CD8-positive, alpha-beta memory T cell (primary cell): ENCODE results near the gene SORCS2. TPM values are rescaled to one million over a fixed set of nuclear protein-coding genes. Genes with fewer than 3 reads are reported as not detected.

Source experiments
- CTCF ChIA-PET: fragments of 350-600 bp; sonication (Branson Sonifier 250); formaldehyde crosslinking; loops from one replicate; lab custom pipeline; 2021; ENCODE audit warnings: antibody characterized with exemption; lab: Charles Lee
- POLR2A ChIA-PET: fragments of 350-600 bp; sonication (Branson Sonifier 250); formaldehyde crosslinking; loops from one replicate; lab custom pipeline; 2021; ENCODE audit warnings: antibody characterized with exemption; lab: Charles Lee
- DNase-seq, 5 donors: peaks; one replicate each; pipeline versions ENCODE4 v3.0.0 to v3.0.0-alpha.2; 2020 to 2022; ENCODE audit warnings: mixed read lengths in 1 of 5
- H3K27ac ChIP-seq: one replicate; pipeline ENCODE4 v1.7.0; 2013; ENCODE audit warnings: low read depth, mild to moderate bottlenecking, low read length, moderate library complexity
- H3K27me3 ChIP-seq: 2 replicates; pipeline ENCODE4 v1.7.0; 2013; ENCODE audit warnings: low read length, mild to moderate bottlenecking; ENCODE audit not compliant: insufficient read depth, poor library complexity, severe bottlenecking
- H3K36me3 ChIP-seq: 2 replicates; pipeline ENCODE4 v1.7.0; 2013; ENCODE audit warnings: mild to moderate bottlenecking, low read length, moderate library complexity; ENCODE audit not compliant: insufficient read depth
- H3K4me1 ChIP-seq: 2 replicates; pipeline ENCODE4 v1.7.0; 2013; ENCODE audit warnings: mild to moderate bottlenecking, low read length, moderate library complexity; ENCODE audit not compliant: insufficient read depth
- H3K4me3 ChIP-seq: 2 replicates; pipeline ENCODE4 v1.7.0; 2013; ENCODE audit warnings: mild to moderate bottlenecking, low read length
- H3K9me3 ChIP-seq: 2 replicates; pipeline ENCODE4 v1.7.0; 2013; ENCODE audit warnings: mild to moderate bottlenecking, low read length
- H3K27ac Mint-ChIP-seq, 8 donors: one replicate each; pipeline ENCODE4 v1.8.0; 2020 to 2021; ENCODE audit warnings: mixed read lengths in 8 of 8, mild to moderate bottlenecking in 6 of 8, inconsistent platforms in 3 of 8, moderate library complexity in 3 of 8
- H3K27me3 Mint-ChIP-seq, 2 donors: one replicate each; pipeline ENCODE4 v1.8.0; 2020 to 2021; ENCODE audit warnings: mixed read lengths in 2 of 2, mild to moderate bottlenecking in 1 of 2, moderate library complexity in 1 of 2
- H3K36me3 Mint-ChIP-seq, 3 donors: one replicate each; pipeline ENCODE4 v1.8.0; 2020 to 2021; ENCODE audit warnings: mixed read lengths in 3 of 3, inconsistent platforms in 1 of 3, mild to moderate bottlenecking in 1 of 3
- H3K4me1 Mint-ChIP-seq, 3 donors: one replicate each; pipeline ENCODE4 v1.8.0; 2020 to 2021; ENCODE audit warnings: mixed read lengths in 3 of 3, inconsistent platforms in 1 of 3, mild to moderate bottlenecking in 1 of 3
- H3K4me3 Mint-ChIP-seq, 7 donors: one replicate each; pipeline ENCODE4 v1.8.0; 2020 to 2021; ENCODE audit warnings: mixed read lengths in 7 of 7, mild to moderate bottlenecking in 6 of 7, moderate library complexity in 4 of 7, inconsistent platforms in 2 of 7
- H3K9me3 Mint-ChIP-seq, 5 donors: one replicate each; pipeline ENCODE4 v1.8.0; 2020 to 2022; ENCODE audit warnings: mixed read lengths in 5 of 5, mild to moderate bottlenecking in 3 of 5, moderate library complexity in 2 of 5, inconsistent platforms in 1 of 5
- polyA plus RNA-seq: library from polyadenylated mRNA; unstranded; fragments of 300-500 nt; fragmentation: Illumina TruSeq; gene quantifications from one replicate; pipeline ENCODE4 v1.2.3, GENCODE V29; 2021
- total RNA-seq, 2 experiments: library from RNA; stranded (reverse); gene quantifications; one replicate each; pipeline ENCODE4 v1.2.3, GENCODE V29; 2021

SORCS2 gene
- total and polyA plus RNA-seq, 3 experiments from 2014 or later = not detected

- H3K4me1 Mint-ChIP-seq = no peaks in the 10 kb centered on the region
- Histone ChIP-seq H3K27ac (no peak overlapping the region), H3K9me3 (no peaks in the 10 kb centered on the region), H3K27me3 (no peaks in the 10 kb centered on the region), H3K4me3 (no peak overlapping the region), H3K36me3 (no peaks in the 10 kb centered on the region), H3K4me1 (no peaks in the 10 kb centered on the region)
- no peaks in the 10 kb centered on the region for H3K9me3 Mint-ChIP-seq
- no peak overlapping the region for H3K27ac Mint-ChIP-seq
- DNase-seq = no peak
- CTCF ChIA-PET = no interaction called here
- POLR2A ChIA-PET = no interaction called here
- H3K36me3 Mint-ChIP-seq = no peaks in the 10 kb centered on the region
- no peak overlapping the region for H3K4me3 Mint-ChIP-seq
- peaks cover 0 to 3% of the 10 kb centered on the region in 2 donors for H3K27me3 Mint-ChIP-seq
Measured at GRCh38 chr4:7428261-7429068, 236.1 kb downstream of the SORCS2 start.

- POLR2A ChIA-PET = no interaction called here
- H3K27me3 Mint-ChIP-seq = peaks cover 0 to 3% of the 10 kb centered on the region in 2 donors
- no peaks in the 10 kb centered on the region for H3K9me3 ChIP-seq
- no peaks in the 10 kb centered on the region for H3K4me1 Mint-ChIP-seq
- no peak overlapping the region for H3K27ac ChIP-seq
- H3K27ac Mint-ChIP-seq = no peak overlapping the region
- DNase-seq = peak in 1 of 5 donors; percentile 7
- no peak overlapping the region for H3K4me3 ChIP-seq
- no peaks in the 10 kb centered on the region for H3K27me3 ChIP-seq
- H3K4me3 Mint-ChIP-seq = no peak overlapping the region
- no peaks in the 10 kb centered on the region for H3K36me3 ChIP-seq
- no peaks in the 10 kb centered on the region for H3K36me3 Mint-ChIP-seq
- H3K4me1 ChIP-seq = no peaks in the 10 kb centered on the region
- no peaks in the 10 kb centered on the region for H3K9me3 Mint-ChIP-seq
- CTCF ChIA-PET = no interaction called here
Measured at GRCh38 chr4:7429069-7429416, 236.7 kb downstream of the SORCS2 start.

GRCh38 chr4:7429601-7430078 is 237.3 kb downstream of the SORCS2 start:
- peak in 1 of 5 donors; percentile 16 for DNase-seq

GRCh38 chr4:7430368-7430964 is 238.1 kb downstream of the SORCS2 start:
- Histone ChIP-seq H3K36me3 (no peaks in the 10 kb centered on the region), H3K4me1 (no peaks in the 10 kb centered on the region), H3K27ac (no peak overlapping the region), H3K4me3 (no peak overlapping the region), H3K9me3 (no peaks in the 10 kb centered on the region), H3K27me3 (no peaks in the 10 kb centered on the region)
- Mint-ChIP-seq H3K4me1 (no peaks in the 10 kb centered on the region), H3K27ac (no peak overlapping the region), H3K9me3 (no peaks in the 10 kb centered on the region), H3K4me3 (no peak overlapping the region), H3K36me3 (no peaks in the 10 kb centered on the region), H3K27me3 (peaks cover 0 to 3% of the 10 kb centered on the region in 2 donors)
- ChIA-PET POLR2A (no interaction called here), CTCF (no interaction called here)
- peak in 1 of 5 donors; percentile 18 for DNase-seq

More at GRCh38 chr4:7429601-7430078, 237.3 kb downstream of the SORCS2 start:
- Mint-ChIP-seq H3K9me3 (no peaks in the 10 kb centered on the region), H3K27me3 (peaks cover 0 to 3% of the 10 kb centered on the region in 2 donors), H3K4me3 (no peak overlapping the region), H3K27ac (no peak overlapping the region), H3K36me3 (no peaks in the 10 kb centered on the region), H3K4me1 (no peaks in the 10 kb centered on the region)
- no peak overlapping the region for H3K27ac ChIP-seq
- no peaks in the 10 kb centered on the region for H3K27me3 ChIP-seq
- no peaks in the 10 kb centered on the region for H3K36me3 ChIP-seq
- H3K4me1 ChIP-seq = no peaks in the 10 kb centered on the region
- no peaks in the 10 kb centered on the region for H3K9me3 ChIP-seq
- POLR2A ChIA-PET = no interaction called here
- CTCF ChIA-PET = no interaction called here
- no peak overlapping the region for H3K4me3 ChIP-seq

GRCh38 chr4:7430965-7431695 is 238.8 kb downstream of the SORCS2 start:
- Histone ChIP-seq H3K4me1 (no peaks in the 10 kb centered on the region), H3K27me3 (no peaks in the 10 kb centered on the region), H3K9me3 (no peaks in the 10 kb centered on the region), H3K27ac (no peak overlapping the region), H3K36me3 (no peaks in the 10 kb centered on the region), H3K4me3 (no peak overlapping the region)
- CTCF ChIA-PET = no interaction called here
- Mint-ChIP-seq H3K4me3 (no peak overlapping the region), H3K4me1 (peaks cover 0 to 1% (median 0%) of the 10 kb centered on the region in 3 donors), H3K36me3 (no peaks in the 10 kb centered on the region), H3K27me3 (peaks cover 0 to 3% of the 10 kb centered on the region in 2 donors), H3K27ac (no peak overlapping the region), H3K9me3 (no peaks in the 10 kb centered on the region)
- peak in 1 of 5 donors; percentile 8 for DNase-seq
- POLR2A ChIA-PET = no interaction called here

GRCh38 chr4:7431696-7432530 is 239.6 kb downstream of the SORCS2 start:
- ChIA-PET POLR2A (no interaction called here), CTCF (no interaction called here)
- no peaks in the 10 kb centered on the region for H3K27me3 ChIP-seq
- H3K36me3 ChIP-seq = no peaks in the 10 kb centered on the region
- Mint-ChIP-seq H3K4me1 (peaks cover 0 to 1% (median 0%) of the 10 kb centered on the region in 3 donors), H3K27ac (peak overlapping the region in 1 of 8 donors; percentile 24), H3K4me3 (no peak overlapping the region), H3K9me3 (no peaks in the 10 kb centered on the region), H3K36me3 (no peaks in the 10 kb centered on the region), H3K27me3 (peaks cover 0 to 3% of the 10 kb centered on the region in 2 donors)
- no peak overlapping the region for H3K27ac ChIP-seq
- peak in 1 of 5 donors; percentile 29 for DNase-seq
- no peaks in the 10 kb centered on the region for H3K4me1 ChIP-seq
- no peak overlapping the region for H3K4me3 ChIP-seq
- no peaks in the 10 kb centered on the region for H3K9me3 ChIP-seq

GRCh38 chr4:7432531-7433375 is 240.4 kb downstream of the SORCS2 start:
- peaks cover 0 to 1% (median 0%) of the 10 kb centered on the region in 3 donors for H3K4me1 Mint-ChIP-seq

More at GRCh38 chr4:7432531-7433375, 240.4 kb downstream of the SORCS2 start:
- Mint-ChIP-seq H3K36me3 (no peaks in the 10 kb centered on the region), H3K27ac (peak overlapping the region in 1 of 8 donors; percentile 24), H3K9me3 (no peaks in the 10 kb centered on the region), H3K4me3 (peak overlapping the region in 1 of 7 donors; percentile 6), H3K27me3 (peaks cover 2 to 3% of the 10 kb centered on the region in 2 donors)
- Histone ChIP-seq H3K36me3 (no peaks in the 10 kb centered on the region), H3K9me3 (no peaks in the 10 kb centered on the region), H3K27me3 (no peaks in the 10 kb centered on the region), H3K4me1 (no peaks in the 10 kb centered on the region), H3K27ac (no peak overlapping the region), H3K4me3 (no peak overlapping the region)
- peak in 1 of 5 donors; percentile 38 for DNase-seq
- CTCF ChIA-PET = no interaction called here
- POLR2A ChIA-PET = no interaction called here
